Hepatocyte (in vitro differentiated cells): ENCODE data around the gene CRACDL.

ENCODE experiments used
- CTCF ChIP-seq: fragments of 200-600 bp; sonication (generic); IDR thresholded peaks from 2 replicates; pipeline ENCODE4 v1.5.1; 2016; ENCODE audit warnings: antibody characterized with exemption, mild to moderate bottlenecking; ENCODE audit not compliant: poor library complexity
- EZH2 ChIP-seq: fragments of 200-600 bp; sonication (generic); IDR thresholded peaks from 2 replicates; pipeline ENCODE4 v1.6.1; 2016; ENCODE audit warnings: antibody characterized with exemption, mild to moderate bottlenecking, borderline replicate concordance

- no peak for TF ChIP-seq CTCF
- no peak for TF ChIP-seq EZH2
These were observed 120.2 kb downstream of the CRACDL start for GRCh38 chr2:98815795-98816194.
